ENCODE measurements around the gene ZNF516.
"Not testable (repeated sequence)": the region's sequence is repeated elsewhere in the genome, so short reads cannot be mapped to it uniquely, and the experiment has no call there.

Gene ZNF516

GRCh38 chr18:76495006-76495370 lies at the start of gene ZNF516:
TSS of gene ZNF516 (minus strand) at chr18:76495242. CDS start at chr18:76443054, 52,188 bp downstream.
- peak; percentile 77 for DNase-seq

GRCh38 chr18:76538846-76539245 lies 43.8 kb upstream of the ZNF516 start:
- no peak for DNase-seq

GRCh38 chr18:76537621-76538020 lies 42.6 kb upstream of the ZNF516 start:
- no peak for DNase-seq

- DNase-seq, result not testable (repeated sequence)
Measured at GRCh38 chr18:76536593-76536992, 41.6 kb upstream of the ZNF516 start.

GRCh38 chr18:76532875-76533274 lies 37.8 kb upstream of the ZNF516 start:
- DNase-seq, result no peak

GRCh38 chr18:76530846-76531245 lies 35.8 kb upstream of the ZNF516 start:
- no peak for DNase-seq

DNA sequence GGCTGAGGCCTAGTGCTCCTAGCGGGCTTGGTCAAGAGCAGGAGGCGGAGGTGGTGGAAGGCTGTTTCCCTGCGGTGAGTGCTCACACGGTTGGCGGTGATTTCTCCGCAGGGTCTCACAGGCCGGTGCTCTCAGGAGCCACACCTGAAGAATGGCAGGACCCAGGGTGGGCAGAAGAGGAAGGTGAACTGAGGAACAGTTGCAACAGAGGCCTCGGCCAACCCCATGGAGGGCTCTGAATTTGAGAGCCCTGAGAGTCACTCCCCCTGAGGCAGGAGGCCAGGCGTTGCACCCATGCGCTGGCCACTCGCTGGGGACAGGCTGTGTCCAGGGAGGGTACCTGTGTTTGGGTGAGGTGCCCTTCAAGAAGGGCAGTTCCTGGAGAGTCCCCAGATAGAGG lies 35.3 kb upstream of the ZNF516 start:
- DNase-seq, result no peak

- no peak for DNase-seq
Measured at GRCh38 chr18:76529433-76529811, 34.4 kb upstream of the ZNF516 start.

- DNase-seq, result peak; percentile 77
Measured at GRCh38 chr18:76528477-76529432, 33.7 kb upstream of the ZNF516 start.

GRCh38 chr18:76525911-76526310 lies 30.9 kb upstream of the ZNF516 start:
- no peak for DNase-seq

DNA sequence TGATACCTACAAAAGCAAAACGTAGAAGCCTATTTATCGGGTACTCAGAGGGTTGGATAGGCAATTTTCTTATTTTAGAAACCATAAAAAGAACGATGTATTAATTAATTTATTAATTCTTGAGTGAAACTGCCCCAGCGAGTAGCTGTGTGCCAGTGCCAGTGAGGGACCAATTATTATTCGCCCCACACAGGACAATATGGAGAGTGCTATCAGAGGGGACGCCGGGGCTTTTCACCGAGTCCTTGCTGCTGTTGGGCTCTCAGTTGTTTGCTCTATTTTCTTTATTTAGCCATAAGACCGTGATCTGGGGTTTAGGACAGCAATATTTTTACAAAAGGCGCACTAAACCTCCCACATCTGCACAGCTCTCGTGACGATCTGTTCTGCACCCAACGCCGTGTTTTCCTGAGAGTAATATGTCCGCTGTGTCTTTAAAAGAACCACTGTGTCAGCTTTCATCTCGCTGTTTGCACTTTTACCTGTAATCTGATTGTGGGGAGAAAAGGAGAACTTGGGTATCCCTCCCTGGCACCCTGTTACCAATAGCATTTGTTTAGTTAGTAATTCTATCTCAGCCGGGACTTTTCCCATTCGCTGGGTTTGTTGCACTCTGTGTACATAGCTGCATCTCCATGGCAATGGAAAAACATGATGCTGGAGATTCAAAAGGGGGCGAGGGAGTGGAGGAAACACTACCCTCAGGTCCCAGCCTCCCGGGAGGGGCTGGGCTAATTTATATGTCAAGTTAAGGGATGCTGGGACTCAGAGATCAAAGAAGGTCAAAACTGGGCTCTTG lies 30.1 kb upstream of the ZNF516 start:
- no peak for DNase-seq

DNA sequence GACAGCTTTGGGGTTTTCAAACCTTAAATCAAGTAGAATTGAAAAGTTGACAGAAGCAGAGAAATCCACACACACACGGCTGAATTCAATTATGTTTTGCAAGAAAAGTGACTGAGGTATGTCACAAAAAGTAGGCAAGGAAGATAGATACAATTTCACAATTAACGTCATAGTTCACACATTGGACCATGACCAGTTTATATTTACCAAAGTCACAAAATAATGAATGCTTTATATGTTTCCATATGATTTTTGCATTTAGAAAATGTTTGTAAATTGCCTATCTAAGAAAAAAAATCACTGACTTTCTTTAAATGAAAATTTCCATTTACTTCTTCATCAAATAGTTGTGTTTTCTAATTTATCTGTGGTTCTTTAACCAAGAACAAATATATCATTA lies 29.4 kb upstream of the ZNF516 start:
- DNase-seq, result no peak

- DNase-seq, result no peak
Measured at GRCh38 chr18:76522551-76522950, 27.5 kb upstream of the ZNF516 start.

DNA sequence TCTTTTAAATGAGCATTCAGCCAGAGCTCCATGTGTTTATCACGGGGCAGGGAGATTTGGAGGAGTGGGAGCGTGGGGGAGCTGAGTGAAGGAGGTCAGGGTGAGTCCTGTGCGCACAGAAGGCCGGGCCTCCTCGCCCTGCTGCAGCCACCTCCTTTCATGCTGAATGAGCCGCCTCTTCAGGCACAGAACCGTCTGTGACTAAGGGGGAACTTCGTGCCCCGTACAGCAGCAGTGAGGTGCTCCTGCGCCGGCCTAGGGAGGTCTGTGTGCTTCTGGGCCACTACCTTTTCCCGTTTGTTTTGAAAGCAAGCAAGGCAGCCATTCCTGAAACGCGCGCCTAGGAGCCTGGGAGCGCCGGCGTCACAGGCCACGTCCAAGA lies 27.1 kb upstream of the ZNF516 start:
- DNase-seq, result no peak

- DNase-seq, result no peak
Measured at GRCh38 chr18:76521417-76522121, 26.5 kb upstream of the ZNF516 start.

DNA sequence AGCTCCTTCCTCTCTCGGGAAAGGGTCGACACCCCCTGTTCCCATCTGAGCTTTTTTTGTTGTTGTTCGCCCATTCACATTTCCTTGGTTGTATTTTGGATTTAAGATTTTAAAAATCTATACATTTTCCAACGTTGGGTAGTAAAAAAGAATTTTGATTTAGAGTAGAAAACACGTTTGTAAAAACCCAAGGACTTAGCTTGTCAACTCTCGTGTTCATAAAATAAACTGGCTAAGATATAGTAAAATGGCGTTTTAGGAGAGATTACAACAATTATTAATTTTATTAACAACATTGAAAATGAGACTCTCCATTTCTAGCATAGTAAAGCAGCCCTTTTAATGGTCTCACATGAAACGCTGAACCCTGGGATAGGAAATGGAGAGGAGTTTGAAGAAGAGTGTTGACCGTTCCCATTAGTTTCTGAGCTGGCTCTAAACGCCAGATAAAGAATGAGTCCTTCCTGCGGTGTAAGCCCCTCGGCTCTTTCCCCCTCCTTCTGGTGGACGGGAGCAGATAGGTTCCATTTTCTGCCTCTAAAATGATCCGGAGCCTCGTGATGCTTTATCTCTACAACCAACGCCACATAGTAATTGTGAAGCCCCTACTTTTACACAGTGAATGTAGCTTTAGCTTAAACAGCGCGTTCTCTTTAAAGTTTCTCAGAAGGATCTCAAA lies 24.0 kb upstream of the ZNF516 start:
- no peak for DNase-seq

DNA sequence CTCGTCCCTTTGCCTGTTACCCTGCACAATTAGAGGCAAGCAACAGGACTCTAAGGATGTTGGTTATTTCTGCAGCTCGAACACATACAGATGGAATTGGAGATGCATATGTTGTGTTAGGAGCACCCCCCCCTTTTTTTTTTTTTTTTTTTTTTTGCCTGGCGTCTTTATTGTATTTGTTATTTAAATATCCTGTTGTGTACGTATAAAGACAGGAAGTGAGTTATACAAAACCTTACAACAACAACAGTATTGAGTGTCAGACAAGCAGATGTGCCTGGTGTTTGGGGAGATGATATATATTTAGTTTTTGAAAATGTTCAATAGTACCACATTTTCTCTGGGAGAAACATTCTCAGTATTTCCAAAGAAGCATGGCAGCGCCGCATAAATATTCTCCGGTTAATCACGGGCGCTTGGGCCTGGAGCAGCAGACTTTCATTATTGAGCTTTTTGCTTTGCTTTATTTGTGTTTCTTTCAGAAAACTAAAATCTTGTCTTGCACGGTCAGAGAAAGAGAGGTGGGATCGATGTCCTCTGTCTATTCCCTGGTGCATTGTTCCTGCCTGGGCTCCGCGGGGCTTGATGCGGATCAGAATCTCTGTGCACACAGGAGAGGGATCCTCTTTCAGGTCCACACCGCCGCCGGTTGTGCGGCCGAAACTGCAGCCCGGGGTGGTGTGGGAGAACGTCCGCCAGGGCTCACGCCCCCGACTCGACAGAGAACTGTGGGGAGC lies 23.2 kb upstream of the ZNF516 start:
- DNase-seq, result peak; percentile 81

DNA sequence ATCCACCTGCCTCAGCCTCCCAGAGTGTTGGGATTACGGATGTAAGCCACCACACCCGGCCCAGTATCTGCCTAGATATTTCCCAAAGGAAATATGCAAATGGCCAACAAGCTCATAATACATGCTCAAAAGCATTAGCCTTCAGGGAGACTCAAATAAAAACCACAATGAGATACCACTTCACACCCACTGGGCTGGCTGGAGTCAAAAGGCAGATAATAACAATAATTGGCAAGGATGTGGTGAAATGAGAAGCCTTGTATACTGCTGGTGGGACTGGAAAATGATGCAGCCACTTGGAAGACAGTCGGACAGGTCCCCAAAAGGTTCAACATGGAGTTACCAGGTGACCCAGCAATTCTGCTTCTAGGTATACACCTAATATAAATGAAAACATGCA lies 20.5 kb upstream of the ZNF516 start:
- no peak for DNase-seq

GRCh38 chr18:76514573-76514972 lies 19.5 kb upstream of the ZNF516 start:
- no peak for DNase-seq

GRCh38 chr18:76507830-76508385 lies 12.9 kb upstream of the ZNF516 start:
- no peak for DNase-seq

- no peak for DNase-seq
Measured at GRCh38 chr18:76506974-76507764, 12.1 kb upstream of the ZNF516 start.

Data from islet precursor cell (in vitro differentiated cells).